ENCODE results near the gene SCAMP4.

SCAMP4 gene

GRCh38 chr19:1913781-1914577 lies 8.8 kb downstream of the SCAMP4 start:
- DNase-seq (ENCODE audit: low read depth), result no peak
- no peak overlapping the region for H3K4me3 ChIP-seq (ENCODE audit: control insufficient read depth, low read depth, low read length)
- TF ChIP-seq CTCF (IDR thresholded peaks at IDR 0.05; ENCODE audit: control insufficient read depth, insufficient read depth, low read depth, low read length, missing control alignments), result no peak

DNA sequence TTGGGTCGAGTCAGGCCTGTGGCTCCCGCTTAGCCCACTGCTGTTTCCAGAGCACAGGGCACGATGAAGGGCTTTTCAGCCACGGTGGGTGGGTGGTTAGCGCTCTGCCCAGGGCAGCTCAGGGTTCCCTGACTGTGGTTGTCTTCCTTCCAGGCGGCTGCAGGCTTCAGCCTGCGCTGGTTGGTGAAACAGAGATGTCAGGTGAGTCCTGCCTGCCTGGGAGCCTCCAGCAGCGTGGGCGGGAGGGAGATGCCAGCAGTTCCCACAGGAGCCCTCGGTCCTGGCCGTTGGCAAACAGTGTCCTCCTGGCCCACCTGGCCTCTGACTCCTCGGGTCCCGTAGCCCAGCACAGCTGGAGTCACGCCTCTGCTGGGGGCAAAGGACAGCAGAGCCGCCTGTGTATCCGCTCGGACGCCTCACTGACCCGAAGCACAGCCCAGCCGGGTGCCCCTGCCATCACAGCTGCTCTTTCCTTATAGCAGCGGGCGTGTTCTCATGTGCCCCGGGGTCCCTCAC lies 9.7 kb downstream of the SCAMP4 start:
- DNase-seq (ENCODE audit: low read depth), result no peak
- no peak overlapping the region for H3K4me3 ChIP-seq (ENCODE audit: control insufficient read depth, low read depth, low read length)
- no peak for TF ChIP-seq CTCF (IDR thresholded peaks at IDR 0.05; ENCODE audit: control insufficient read depth, insufficient read depth, low read depth, low read length, missing control alignments)

DNA sequence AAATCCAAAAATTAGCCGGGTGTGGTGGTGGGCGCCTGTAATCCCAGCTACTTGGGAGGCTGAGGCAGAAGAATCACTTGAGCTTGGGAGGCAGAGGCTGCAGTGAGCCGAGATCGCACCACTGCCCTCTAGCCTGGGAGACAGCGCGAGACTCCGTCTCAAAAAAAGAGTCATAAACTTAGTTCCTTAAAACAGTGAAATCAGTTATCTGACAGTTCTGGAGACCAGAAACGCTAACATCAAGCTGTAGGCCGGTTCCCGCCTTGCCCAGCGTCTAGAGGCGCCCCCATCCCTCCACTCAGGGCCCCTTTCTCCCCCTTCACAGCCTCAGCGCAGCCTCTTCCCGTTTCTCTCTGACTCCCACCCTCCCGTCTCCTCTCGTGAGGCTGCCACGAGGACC lies 11.9 kb downstream of the SCAMP4 start:
- no peak for TF ChIP-seq CTCF (IDR thresholded peaks at IDR 0.05; ENCODE audit: control insufficient read depth, insufficient read depth, low read depth, low read length, missing control alignments)
- DNase-seq (ENCODE audit: low read depth), result no peak
- no peak overlapping the region for H3K4me3 ChIP-seq (ENCODE audit: control insufficient read depth, low read depth, low read length)

GRCh38 chr19:1917926-1918325 lies 12.7 kb downstream of the SCAMP4 start:
- H3K4me3 ChIP-seq (ENCODE audit: control insufficient read depth, low read depth, low read length), result no peak overlapping the region
- no peak for TF ChIP-seq CTCF (IDR thresholded peaks at IDR 0.05; ENCODE audit: control insufficient read depth, insufficient read depth, low read depth, low read length, missing control alignments)
- no peak for DNase-seq (ENCODE audit: low read depth)

GRCh38 chr19:1918975-1919374 lies 13.8 kb downstream of the SCAMP4 start:
- H3K4me3 ChIP-seq (ENCODE audit: control insufficient read depth, low read depth, low read length), result no peak overlapping the region
- no peak for DNase-seq (ENCODE audit: low read depth)
- TF ChIP-seq CTCF (IDR thresholded peaks at IDR 0.05; ENCODE audit: control insufficient read depth, insufficient read depth, low read depth, low read length, missing control alignments), result no peak

GRCh38 chr19:1920644-1921043 lies 15.4 kb downstream of the SCAMP4 start:
- DNase-seq (ENCODE audit: low read depth), result no peak
- no peak for TF ChIP-seq CTCF (IDR thresholded peaks at IDR 0.05; ENCODE audit: control insufficient read depth, insufficient read depth, low read depth, low read length, missing control alignments)
- no peak overlapping the region for H3K4me3 ChIP-seq (ENCODE audit: control insufficient read depth, low read depth, low read length)
